HG02870 (cell line): ENCODE measurements around the gene LHPP.
"Not testable (repeated sequence)": the region's sequence is repeated elsewhere in the genome, so short reads cannot be mapped to it uniquely, and the experiment has no call there.

Experiments used
- ATAC-seq: cut with Tn5 transposase; IDR thresholded peaks from one replicate; pipeline ENCODE4 v1.9.1; 2021; ENCODE audit warnings: mild to moderate bottlenecking, moderate library complexity; ENCODE audit not compliant: unreplicated experiment

Gene LHPP, protein sequence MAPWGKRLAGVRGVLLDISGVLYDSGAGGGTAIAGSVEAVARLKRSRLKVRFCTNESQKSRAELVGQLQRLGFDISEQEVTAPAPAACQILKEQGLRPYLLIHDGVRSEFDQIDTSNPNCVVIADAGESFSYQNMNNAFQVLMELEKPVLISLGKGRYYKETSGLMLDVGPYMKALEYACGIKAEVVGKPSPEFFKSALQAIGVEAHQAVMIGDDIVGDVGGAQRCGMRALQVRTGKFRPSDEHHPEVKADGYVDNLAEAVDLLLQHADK

DNA sequence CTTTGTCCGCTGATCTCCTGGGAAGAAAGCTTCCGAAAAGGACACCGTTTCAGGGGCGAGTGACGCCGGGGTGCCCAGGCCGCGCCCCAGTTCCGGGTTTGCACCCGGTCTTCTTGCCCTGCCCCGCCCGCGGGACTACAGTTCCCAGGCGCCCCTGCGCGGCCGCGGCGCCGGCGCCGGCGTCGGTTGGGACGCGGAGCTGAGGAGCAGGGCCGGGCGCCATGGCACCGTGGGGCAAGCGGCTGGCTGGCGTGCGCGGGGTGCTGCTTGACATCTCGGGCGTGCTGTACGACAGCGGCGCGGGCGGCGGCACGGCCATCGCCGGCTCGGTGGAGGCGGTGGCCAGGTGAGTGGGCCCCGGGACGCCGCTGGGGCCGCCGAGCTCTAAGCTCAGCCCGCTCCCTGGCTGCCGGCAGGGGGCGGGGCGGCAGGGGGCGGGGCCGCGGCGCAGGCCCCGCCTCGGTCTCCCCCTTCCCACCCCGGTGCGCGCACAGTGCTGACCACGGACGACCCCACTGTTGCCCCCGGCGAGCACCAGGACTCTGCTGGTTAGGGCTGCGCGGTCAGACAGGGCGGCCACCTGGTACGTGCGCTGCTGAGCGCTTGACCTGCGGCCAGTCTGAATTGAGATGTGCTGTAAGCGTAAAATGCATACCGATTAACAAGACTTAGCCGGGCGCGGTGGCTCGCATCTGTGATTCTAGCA, at the start of gene LHPP:
TSS of gene LHPP (plus strand) at position 182 of the 706 bp plus-strand sequence. CDS start at position 222, 40 bp downstream.
- peak; percentile 91 for ATAC-seq

DNA sequence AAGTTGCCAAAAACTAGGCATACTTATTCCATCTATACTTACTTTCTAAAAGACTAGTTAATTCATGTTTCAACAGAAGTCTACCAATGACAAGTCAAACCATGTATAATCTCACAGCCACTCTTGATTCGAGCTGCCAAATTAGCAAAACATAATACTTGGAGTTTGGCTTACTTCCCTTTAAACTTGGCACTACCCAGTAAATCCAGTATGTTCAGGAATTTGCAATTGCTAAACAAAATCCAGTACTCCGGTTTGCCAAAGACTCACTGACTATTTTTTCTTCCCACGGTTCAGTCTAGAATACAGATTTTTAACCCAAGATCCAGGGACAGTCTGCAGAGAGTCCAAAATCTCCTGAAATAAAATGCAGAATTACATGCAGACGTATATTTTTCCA, 47.5 kb upstream of the LHPP start:
- no peak for ATAC-seq

DNA sequence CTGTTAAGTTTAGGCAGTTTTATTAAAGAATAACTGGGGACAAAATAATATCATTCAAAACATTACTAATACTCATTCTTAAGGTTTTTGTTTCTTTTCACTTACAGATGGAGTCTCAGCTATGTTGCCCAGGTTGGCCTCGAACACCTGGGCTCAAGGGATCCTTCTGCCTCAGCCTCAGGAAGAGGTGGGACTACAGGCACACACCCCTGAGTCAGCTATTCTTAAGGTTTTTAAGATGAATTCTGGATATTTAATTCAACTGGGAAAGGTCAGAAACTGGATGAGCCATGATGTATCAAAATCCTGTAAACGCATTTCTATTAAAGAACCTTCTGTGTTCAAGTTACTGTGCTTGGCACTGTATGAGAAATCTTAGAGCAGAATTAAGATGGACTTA, 46.4 kb upstream of the LHPP start:
- no peak for ATAC-seq

DNA sequence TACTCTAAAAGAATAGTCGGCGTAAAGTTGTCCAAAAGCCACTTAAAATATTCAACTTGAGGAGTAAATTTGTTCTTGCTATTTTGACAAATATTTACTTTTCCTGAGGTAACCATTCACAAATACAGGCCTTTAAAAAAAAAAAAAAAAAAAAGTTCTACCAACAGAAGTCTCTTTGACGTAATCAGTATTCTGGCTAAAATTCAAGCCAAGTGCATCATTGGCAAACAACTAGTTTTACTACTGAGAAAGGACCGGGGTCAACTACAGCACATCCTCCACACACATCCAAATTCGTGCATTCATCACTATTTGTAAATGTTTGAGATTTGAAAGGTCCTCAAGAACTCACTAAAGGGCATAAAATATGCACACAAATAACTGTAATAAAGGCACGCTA, 44.9 kb upstream of the LHPP start:
- ATAC-seq: no peak

DNA sequence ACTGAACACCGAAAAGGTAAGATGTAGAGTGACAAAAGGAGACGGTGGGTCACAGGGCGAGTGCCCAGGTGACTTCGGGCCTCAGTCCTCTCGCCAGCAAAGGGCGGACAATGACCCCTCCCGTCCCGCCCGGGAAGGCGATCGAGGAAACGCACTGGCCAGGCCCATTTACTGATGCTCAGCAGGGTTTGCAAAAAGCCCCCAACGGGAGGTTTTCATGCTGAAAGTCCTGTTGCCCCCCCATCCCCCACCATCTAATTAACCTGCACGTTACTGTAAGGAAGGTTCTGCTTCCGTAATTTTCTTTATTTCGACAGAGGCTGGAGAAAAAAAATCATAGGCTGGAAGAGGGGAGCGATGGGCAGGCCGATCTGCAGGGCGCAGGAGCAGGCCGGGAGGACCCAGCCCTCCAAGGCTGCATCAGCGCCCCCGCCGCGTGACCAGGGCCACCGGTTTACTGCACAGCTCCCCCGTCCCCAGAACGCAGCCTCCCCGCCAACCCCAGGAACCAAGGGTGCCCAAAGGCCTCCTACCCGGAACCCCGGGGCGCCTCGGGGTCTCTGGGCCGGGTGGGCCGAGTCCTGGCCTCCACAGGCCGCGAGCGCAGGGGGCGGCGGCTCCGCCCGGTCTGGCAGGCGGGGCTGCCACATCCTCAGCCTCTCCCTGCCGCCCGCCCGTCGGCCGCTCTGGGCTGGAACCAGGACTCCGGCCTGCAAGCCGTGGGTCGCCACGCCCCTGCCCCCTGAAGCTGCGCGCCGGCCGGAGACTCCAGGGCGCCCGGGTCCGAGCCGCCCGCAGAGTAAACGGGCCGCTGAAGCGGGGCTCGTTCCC, 43.5 kb upstream of the LHPP start:
- ATAC-seq: peak; percentile 13

DNA sequence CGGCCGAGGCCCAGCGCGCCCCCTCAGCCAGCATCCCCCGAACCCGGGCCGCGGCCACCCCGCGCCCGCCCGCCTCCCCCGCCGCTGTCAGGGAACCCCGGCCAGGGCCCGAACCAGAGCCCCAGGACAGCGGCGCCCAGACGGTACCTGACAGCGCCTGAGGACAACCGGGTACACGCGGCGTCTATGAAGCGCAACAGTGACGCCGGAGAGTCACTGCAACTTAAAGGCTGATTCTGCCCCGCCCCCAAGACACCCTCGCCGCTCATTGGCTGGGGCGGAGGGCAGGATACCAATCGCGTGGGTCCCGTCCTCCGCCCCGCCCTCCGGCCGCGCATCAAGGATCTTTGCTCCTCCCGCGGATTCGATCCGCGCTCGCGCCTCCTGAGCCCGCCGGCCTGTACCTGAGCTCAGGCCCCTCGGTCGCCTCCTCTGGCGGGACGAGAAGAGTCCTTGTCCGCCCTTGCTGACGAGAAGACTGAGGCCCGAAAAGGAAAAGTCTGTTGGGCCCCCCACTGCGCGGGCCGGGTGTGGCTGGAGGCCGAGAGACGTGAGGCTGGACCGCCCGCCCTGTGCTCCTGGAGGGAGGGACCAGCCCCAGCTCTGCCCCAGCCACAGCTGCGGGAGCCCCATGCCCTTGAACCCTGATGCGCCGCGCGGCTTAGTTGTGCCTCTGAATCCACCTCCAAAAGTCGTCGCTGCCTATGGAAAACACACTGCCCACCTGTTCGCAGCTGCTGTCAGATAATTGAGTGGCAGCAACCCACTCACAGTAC, 42.7 kb upstream of the LHPP start, which contains the start of gene OAT:
TSS of gene OAT (minus strand) at position 198 of the 776 bp plus-strand sequence. CDS start 6,752 bp downstream, outside the sequence.
- ATAC-seq: peak; percentile 97

DNA sequence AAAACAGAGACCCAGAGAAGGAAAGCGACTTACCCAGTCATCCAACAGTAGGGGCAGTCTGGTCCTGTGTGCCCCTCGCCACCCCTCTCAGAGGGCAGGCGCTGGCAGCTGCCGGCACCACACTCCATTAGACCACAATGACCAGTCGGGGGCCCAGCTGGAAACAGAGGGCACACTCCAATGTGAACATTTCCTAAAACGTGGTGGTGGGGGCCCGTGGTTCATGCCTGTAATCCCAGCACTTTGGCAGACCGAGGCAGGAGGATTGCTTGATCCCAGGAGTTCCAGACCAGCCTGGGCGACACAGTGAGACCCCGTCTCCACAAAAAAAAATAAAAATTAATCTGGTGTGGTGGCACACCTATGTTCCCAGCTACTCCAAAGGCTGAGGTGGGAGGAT, 42.0 kb upstream of the LHPP start:
- ATAC-seq: no peak

DNA sequence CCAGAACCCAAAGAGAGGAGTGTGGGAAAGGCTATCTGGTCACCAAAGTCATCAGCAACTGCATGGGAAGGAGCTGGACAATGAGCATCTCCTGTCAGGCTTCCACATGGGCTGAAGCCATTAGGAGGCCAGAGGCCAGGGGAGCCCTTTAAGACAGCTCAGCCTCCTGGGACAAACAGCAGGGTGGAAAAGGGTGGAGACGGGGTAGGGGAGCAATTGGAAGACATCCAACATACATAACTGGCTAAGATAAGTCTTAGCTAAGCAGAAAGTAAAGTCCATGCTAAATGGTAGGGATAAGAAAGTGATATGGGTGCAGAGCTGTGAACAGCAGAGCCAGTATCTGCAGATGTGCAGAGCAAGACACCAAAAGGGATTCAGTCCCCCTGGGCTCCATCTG, 41.4 kb upstream of the LHPP start:
- no peak for ATAC-seq

DNA sequence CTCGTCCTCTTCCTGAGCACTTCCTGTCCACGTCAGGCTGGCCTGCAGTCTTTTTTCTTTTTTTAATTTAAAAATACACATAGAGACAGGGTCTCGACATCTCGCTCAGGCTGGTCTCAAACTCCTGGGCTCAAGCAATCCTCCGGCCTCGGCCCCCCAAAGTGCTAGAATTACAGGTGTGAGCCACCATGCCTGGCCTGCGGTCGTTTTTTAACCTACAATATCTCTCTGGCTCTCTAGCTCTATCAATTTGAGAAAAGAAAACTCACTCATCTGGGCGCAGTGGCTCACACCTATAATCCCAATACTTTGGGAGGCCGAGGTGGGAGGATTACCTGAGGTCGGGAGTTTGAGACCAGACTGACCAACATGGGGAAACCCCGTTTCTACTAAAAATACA, 38.9 kb upstream of the LHPP start:
- no peak for ATAC-seq

DNA sequence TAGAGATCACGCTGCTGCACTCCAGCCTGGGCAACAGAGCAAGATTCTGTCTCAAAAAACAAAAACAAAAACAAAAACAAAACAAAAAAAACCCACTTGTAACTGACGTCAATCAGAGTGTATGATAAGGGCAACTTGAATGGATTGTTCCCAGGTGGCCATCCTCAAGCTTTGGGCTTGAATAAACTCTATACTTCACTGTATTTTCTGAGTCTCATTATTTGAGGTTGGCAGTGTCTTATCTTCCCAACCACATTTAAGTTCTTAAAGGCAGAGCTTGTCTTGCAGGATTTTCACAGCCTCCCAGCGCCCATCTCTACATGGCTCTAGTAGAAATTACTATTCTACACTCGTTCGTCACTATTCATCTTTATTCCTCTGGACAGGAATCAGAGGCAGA, 37.8 kb upstream of the LHPP start:
- ATAC-seq: no peak

DNA sequence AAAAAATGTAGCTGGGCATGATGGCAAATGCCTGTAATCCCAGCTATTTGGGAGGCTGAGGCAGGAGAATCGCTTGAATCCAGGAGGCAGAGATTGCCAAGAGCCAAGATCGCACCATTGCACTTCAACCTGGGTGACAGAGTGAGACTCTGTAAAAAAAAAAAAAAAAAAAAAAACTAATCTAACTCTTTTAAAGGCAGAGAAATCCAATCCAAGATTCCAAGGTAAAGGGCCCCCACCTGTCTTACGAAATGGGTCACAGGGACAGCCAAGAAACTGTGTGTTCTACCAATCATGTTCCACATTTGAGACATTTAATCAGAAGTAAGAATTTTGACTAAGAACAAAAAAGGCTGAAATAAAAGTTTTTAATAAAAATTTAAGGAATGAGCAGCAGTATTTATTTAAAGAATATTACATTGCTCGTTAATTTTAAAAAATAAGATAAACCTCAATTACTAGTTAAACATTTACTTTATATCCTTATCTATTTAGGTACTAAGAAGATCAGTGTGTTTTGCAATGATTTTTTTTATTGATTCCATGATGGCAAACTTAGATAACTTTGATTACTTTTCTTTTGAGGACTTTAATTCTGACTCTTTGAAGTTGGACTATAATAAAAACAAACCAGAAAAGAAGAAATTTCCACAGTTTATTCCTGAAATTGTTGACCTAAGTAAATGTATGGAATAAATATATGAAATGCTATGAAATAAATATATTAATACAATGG, 36.2 kb upstream of the LHPP start:
- no peak for ATAC-seq

DNA sequence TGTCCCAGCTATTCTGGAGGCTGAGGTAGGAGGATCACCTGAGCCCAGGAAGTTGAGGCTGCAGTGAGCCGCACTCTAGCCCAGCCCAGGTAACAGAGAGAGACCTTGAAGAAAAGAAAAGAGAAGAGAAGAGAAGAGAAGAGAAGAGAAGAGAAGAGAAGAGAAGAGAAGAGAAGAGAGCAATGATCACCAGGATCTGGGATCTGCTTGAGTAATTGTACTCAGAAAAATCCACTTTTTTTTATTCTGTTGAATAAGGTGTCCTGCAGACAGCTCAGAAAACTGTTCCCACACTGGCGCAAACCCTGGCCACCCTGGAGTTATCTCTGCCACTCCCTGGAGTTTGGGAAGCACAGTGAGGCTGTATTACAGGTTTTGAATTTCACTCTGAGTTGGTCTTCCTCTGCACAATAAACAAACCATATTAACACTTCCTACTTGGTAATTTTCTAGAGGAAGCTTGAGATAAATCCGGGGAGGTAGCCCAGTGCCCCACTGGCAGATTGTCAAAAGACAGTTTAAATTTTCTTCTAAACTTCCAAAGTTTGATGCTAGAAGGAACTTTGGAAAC, 33.3 kb upstream of the LHPP start:
- ATAC-seq: no peak

DNA sequence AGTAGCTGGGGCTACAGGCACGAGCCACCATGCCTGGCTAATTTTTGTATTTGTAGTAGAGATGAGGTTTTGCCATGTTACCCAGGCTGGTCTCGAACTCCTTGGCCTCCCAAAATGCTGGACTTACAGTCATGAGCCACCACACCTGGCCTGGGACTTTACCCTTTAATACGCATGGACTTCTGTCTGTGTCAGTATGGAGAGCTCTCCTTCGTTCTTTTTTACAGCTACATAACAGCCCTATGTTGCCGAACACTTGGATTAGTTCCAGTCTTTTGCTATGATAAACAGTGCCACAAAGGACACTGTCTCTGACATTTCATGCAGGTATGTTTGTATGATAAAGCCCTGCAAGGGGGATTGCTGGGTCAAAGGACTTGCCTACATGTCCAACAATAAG, 32.0 kb upstream of the LHPP start:
- ATAC-seq: no peak

DNA sequence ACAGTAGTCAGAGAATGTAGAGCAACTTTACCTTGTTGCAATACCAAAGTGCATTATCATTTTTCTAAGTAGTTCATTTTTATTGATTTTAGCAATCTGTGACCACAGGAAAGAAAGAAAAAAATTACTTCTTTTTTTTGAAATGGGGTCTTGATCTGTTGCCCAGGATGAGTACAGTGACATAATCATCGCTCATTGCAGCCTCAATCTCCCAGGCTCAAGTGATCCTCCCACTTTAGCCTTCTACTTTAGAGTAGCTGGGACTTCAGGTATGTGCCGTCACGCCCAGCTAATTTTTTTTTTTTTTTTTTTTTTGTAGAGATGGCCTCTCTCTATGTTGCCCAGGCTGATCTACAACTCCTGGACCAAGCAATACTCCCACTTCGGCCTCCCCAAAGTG, 31.5 kb upstream of the LHPP start:
- ATAC-seq: no peak

DNA sequence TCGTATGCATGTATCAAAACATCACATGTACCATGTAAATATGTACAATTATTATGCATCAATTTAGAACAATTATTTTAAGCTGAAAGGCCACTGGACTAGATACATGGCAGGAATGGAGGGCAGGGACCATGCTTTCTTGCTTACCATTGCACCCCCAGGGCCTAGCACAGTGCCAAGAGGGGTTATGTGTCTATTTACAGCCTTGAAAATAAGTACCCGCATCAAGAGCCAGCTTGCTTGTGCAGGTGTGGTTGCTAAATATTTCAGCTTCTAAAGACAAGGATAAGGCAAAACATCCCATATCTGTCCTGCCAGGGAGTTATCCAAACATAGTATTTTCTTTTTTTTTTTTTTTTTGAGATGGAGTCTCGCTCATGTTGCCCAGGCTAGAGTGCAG, 28.2 kb upstream of the LHPP start:
- ATAC-seq: no peak

DNA sequence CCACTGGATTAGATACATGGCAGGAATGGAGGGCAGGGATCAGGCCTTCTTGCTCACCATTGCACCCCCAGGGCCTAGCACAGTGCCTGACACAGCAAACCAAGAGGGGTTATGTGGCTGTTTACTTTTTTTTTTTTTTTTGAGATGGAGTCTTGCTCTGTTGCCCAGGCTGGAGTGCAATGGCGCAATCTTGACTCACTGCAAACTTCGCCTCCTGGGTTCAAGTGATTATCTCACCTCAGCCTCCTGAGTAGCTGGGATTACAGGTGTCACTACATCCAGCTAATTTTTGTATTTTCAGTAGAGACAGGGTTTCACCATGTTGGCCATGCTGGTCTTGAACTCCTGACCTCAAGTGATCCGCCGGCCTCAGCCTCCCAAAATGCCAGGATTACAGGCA, 25.9 kb upstream of the LHPP start:
- not testable (repeated sequence) for ATAC-seq

DNA sequence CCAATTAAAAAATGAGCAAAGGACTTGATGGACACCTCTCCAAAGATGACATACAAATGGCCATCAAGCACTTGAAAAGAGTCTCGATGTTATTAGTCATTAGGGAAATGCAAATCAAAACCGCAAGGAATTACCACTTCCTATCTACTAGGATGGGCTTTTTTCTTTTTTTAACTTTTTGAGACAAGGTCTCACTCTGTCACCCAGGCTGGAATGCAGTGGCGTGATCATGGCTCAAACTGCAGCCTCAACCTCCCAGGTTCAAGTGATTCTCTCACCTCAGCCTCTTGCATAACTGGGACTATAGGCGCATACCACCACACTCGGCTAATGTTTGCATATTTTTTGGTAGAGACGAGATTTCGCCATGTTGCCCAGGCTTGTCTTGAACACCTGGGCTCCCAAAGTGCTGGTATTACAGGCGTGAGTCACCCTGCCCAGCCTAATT, 25.4 kb upstream of the LHPP start:
- peak; percentile 75 for ATAC-seq

DNA sequence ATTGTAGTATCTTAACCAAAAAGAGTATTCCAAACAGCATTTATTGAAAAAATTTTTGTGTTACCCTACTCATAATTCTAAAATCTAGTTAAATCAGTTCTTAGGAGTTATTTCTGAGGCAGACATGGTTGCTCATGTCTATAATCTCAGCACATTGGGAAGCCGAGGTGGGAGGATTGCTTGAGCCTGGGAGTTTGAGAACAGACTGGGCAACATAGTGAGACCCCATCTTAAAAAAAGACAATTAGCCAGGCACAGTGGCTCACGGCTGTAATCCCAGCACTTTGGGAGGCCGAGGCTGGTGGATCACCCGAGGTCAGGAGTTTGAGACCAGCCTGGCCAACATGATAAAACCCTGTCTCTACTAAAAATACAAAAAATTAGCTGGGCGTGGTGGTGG, 19.9 kb upstream of the LHPP start:
- ATAC-seq: not testable (repeated sequence)

DNA sequence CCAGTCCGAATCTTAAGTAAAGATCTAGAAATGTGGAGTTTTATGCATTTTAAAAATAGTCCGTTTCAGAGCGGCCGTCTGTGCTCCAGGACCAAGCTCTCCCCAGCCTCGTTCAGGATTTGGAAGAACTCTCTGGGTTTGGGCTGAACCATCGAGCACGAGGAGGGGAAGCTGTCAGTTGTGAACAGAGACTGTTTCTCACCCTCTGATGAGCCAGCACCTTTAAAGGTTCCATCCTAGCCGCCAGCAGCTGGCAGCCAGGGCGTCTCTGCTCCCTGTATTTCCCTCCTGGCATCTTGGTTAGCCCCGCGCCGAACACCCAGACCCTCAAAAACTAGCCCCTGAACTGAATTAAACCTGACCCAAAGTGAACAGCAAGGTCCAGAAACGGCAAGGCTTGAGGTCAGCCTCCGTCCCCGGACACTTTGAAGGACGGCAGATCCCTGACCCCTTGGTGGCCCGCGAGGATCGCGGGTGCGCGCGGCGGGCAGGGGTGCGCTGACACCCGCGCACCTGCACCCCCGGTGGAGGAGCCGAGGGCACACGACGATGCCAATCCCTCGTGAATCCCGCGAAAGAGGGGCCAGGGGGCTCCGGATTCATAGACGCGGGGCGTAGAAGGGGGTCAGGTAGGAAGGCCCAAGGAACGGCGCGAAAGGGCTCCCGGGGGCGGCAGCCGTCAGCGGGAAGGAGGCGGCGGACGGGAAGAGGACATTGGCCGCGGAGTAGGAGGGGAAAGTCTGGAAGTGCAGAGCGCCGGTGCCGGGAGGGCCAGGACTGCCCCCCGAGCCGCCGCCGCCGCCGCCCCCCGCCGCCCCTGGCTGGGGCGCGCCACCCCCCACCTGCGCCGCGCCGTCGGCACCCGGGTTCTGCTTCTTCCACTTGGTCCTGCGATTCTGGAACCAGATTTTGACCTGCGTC, 14.5 kb upstream of the LHPP start:
- ATAC-seq: no peak
